Effector memory CD8-positive, alpha-beta T cell (primary cell): ENCODE data around the gene EXOC1.

ENCODE experiments used
- ATAC-seq: fragments of 150-1000 bp; cut with Tn5 transposase; replicated peaks from 2 replicates; pipeline ENCODE4 v1.10.0; 2021; ENCODE audit warnings: mild to moderate bottlenecking, moderate library complexity
- DNase-seq, 3 experiments: peaks; one replicate each; pipeline ENCODE4 v3.0.0; 2021
- H3K27ac Mint-ChIP-seq, 2 donors: one replicate each; pipeline ENCODE4 v1.8.0; 2022; ENCODE audit warnings: mild to moderate bottlenecking in 2 of 2, mixed read lengths in 2 of 2, moderate library complexity in 2 of 2
- H3K27me3 Mint-ChIP-seq, 2 donors: one replicate each; pipeline ENCODE4 v1.8.0; 2022; ENCODE audit warnings: mixed read lengths in 2 of 2
- H3K36me3 Mint-ChIP-seq: one replicate; pipeline ENCODE4 v1.8.0; 2022; ENCODE audit warnings: mild to moderate bottlenecking, moderate library complexity, mixed read lengths; ENCODE audit not compliant: insufficient read depth
- H3K4me1 Mint-ChIP-seq, 2 donors: one replicate each; pipeline ENCODE4 v1.8.0; 2022; ENCODE audit warnings: low read depth in 2 of 2, mixed read lengths in 2 of 2
- H3K4me3 Mint-ChIP-seq, 2 donors: one replicate each; pipeline ENCODE4 v1.8.0; 2022; ENCODE audit warnings: mild to moderate bottlenecking in 2 of 2, mixed read lengths in 2 of 2, moderate library complexity in 2 of 2
- H3K9me3 Mint-ChIP-seq, 2 donors: one replicate each; pipeline ENCODE4 v1.8.0; 2022; ENCODE audit warnings: mixed read lengths in 2 of 2

The EXOC1 gene

DNA sequence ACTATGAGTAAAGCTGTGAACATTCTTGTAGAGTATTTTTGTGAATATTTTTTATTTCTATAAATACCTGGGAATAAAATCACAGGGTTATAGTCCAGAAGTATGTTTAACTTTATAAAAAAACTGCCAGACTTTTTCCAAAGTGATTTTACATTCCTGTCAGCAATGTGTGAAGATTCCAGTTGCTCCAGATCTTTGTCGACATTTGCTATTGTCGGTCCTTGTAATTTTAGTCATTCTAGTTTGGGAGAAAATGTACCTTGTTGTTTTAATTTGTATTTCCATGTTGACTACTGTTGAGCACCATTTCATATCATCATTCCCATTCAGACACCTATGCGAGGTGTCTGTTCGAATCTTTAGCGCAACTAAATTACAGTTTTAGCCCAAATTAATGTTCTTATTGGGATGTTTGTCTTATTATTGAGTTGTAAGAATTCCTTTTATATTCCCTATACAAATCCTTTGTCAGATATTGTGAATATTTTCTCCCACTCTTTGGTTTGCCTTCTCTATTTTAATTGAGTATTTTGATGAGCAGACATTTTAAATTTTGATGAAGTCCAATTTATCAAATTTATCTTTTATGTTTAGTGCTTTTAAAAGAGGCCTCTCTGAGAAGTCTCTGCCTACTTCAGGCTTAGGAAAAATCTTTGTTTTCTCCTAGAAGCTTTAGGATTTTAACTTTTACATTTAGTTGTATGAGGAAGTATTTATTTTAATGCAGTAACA is 97.9 kb downstream of the EXOC1 start:
- H3K9me3 Mint-ChIP-seq, result no peaks in the 10 kb centered on the region
- H3K4me1 Mint-ChIP-seq, result peaks cover 22 to 28% of the 10 kb centered on the region in 2 donors
- DNase-seq (no peak), ATAC-seq (no peak)
- no peaks in the 10 kb centered on the region for H3K27me3 Mint-ChIP-seq
- H3K27ac Mint-ChIP-seq, result no peak overlapping the region
- peak overlapping the region in 1 of 2 donors; percentile 7 for H3K4me3 Mint-ChIP-seq
- peaks cover 37% of the 10 kb centered on the region for H3K36me3 Mint-ChIP-seq
